GM12801 (cell line): ENCODE data around the gene TENM4.

Experiments
- CTCF ChIP-seq: IDR thresholded peaks from one replicate; pipeline ENCODE4 v1.5.1; 2011; ENCODE audit warnings: control low read depth; ENCODE audit not compliant: insufficient read length; ENCODE audit errors: extremely low read depth

The TENM4 gene

GRCh38 chr11:79237091-79237490 lies 203.7 kb downstream of the TENM4 start:
- no peak for TF ChIP-seq CTCF

GRCh38 chr11:79236541-79236971 lies 204.3 kb downstream of the TENM4 start:
- TF ChIP-seq CTCF: no peak

- TF ChIP-seq CTCF: no peak
Measured at GRCh38 chr11:79235696-79236095, 205.1 kb downstream of the TENM4 start.

- no peak for TF ChIP-seq CTCF
Measured at GRCh38 chr11:79232346-79232745, 208.5 kb downstream of the TENM4 start.

GRCh38 chr11:79229047-79229446 lies 211.8 kb downstream of the TENM4 start:
- no peak for TF ChIP-seq CTCF

- no peak for TF ChIP-seq CTCF
Measured at GRCh38 chr11:79227767-79228755, 212.8 kb downstream of the TENM4 start.

- TF ChIP-seq CTCF: no peak
Measured at GRCh38 chr11:79227308-79227707, 213.5 kb downstream of the TENM4 start.
